Measurements from ENCODE around the gene NAB1.
"Not testable (repeated sequence)": the region's sequence is repeated elsewhere in the genome, so short reads cannot be mapped to it uniquely, and the experiment has no call there.

GRCh38 chr2:190609397-190609796, 39.5 kb upstream of the NAB1 start:
- TF ChIP-seq, protein P1, sequence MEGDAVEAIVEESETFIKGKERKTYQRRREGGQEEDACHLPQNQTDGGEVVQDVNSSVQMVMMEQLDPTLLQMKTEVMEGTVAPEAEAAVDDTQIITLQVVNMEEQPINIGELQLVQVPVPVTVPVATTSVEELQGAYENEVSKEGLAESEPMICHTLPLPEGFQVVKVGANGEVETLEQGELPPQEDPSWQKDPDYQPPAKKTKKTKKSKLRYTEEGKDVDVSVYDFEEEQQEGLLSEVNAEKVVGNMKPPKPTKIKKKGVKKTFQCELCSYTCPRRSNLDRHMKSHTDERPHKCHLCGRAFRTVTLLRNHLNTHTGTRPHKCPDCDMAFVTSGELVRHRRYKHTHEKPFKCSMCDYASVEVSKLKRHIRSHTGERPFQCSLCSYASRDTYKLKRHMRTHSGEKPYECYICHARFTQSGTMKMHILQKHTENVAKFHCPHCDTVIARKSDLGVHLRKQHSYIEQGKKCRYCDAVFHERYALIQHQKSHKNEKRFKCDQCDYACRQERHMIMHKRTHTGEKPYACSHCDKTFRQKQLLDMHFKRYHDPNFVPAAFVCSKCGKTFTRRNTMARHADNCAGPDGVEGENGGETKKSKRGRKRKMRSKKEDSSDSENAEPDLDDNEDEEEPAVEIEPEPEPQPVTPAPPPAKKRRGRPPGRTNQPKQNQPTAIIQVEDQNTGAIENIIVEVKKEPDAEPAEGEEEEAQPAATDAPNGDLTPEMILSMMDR (IDR thresholded peaks at IDR 0.05; ENCODE audit: insufficient read depth, low read length, poor library complexity, severe bottlenecking): not testable (repeated sequence)
- TF ChIP-seq EZH2phosphoT487 (conservative IDR thresholded peaks at IDR 0.05; ENCODE audit: low read length): not testable (repeated sequence)
